GM19023 (cell line): ENCODE data around the gene KCNJ11.

Experiments used
- ATAC-seq: cut with Tn5 transposase; IDR thresholded peaks from one replicate; pipeline ENCODE4 v1.9.1; 2021; ENCODE audit warnings: mild to moderate bottlenecking, moderate library complexity; ENCODE audit not compliant: unreplicated experiment

Gene KCNJ11

DNA sequence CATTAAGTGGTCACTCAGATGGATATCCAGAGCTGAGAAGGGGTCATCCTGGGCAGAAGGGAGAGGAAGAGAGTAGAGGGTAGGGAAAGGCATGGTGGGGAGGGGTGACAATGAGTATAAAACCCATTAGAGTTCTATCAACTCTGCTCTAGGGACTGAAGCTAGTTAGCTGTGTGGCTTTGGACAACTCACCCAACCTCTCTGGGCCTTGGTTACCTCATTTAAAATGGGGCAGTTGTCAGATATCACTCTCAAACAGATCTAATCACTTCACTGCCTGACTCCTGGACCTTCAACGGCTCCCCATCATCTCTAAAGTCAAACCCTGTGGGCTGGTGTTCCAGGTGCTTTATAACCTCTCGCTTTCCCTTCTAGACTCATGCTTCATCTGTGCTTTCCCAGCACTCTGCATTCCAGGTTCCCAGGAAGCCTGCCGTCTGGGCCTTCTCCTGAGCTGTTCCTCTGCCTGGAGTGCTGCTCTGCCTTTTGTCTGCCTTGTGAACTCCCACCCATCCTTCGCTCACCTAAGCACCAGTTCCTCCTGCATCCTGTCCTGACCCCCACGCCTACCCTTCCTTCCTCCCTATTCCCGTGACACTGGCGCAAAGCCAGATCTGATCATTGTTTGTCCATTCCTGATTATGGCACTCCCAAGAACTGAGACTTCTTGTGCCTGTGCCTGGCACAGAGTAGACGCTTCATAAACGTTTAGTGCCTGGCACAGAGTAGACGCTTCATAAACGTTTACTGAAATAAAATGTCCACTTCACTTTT, 22.3 kb upstream of the KCNJ11 start:
- ATAC-seq = no peak

DNA sequence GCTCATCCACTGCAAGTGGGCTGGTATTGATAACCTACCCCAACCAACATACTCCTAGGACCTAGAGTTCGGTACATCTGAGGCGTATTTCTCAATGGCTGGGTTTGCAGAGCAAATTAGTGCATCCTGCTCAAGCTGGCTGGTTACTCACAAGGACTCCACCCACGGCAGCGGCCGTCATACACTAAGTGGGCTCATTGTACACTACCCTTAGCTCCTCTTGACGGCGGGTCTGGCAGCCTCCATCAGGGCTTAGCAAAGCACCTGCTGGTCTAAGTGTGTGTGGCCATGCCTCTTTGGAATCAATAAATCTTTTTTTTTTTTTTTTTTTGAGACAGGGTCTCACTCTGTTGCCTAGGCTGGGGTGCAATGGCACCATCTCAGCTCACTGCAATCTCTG, 20.2 kb upstream of the KCNJ11 start:
- no peak for ATAC-seq

GRCh38 chr11:17408026-17408425, 19.6 kb upstream of the KCNJ11 start:
- ATAC-seq = no peak

GRCh38 chr11:17407575-17407974, 19.1 kb upstream of the KCNJ11 start:
- ATAC-seq = no peak

DNA sequence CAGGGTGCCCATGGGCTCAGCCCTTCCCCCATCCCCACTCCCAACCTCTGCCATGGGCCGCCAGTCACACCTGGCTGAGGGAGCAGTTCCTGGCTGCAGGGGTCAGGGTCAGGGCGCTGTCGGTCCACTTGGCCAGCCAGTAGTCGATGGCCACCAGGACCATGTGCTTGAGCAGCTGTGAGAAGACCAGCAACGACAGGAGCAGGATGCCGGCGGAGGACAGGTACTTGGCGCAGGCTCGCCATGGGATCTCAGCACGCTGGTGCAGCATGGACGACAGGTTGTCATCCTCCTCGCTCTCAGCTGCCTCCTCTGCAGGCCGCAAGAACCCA, 18.3 kb upstream of the KCNJ11 start:
- ATAC-seq = no peak

GRCh38 chr11:17406082-17406817, 17.8 kb upstream of the KCNJ11 start:
- no peak for ATAC-seq

DNA sequence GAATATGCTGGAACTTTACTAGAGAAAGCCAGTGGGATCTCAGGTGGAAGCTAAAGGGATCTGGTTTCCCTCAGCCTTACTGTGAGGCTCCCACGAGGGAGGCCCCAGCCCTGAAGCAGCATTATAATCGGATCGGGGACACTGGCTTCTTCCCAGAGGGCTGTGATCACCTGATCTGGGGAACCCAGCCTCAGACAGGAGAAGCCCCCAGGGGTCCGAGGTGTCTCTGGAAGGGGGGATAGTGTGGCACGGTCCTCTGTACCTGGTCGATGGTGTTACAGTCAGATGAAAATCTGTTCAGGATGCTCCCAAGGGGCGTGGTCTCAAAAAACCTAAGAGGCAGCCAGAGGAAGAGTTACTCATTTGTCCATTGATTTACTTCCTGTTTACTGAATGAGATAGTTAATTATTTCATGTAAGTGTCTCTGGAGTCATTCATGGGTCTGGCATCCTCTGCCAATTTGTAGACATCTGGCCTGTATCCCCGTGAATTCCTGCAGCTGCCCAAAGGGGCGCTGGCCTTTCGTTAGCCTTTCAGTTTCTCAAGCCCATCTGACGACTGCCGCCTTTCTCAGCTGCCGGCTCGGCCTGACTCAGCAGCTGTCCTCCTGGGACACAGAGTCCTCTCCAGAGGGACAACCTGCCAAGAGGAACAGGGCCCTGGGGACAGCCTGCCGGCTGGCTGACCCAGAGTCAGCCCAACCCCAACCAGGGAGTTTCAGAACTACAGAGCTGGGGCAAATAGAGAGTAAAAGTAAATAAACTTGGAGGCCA, 17.0 kb upstream of the KCNJ11 start:
- no peak for ATAC-seq

GRCh38 chr11:17403980-17404759, 15.7 kb upstream of the KCNJ11 start:
- no peak for ATAC-seq

DNA sequence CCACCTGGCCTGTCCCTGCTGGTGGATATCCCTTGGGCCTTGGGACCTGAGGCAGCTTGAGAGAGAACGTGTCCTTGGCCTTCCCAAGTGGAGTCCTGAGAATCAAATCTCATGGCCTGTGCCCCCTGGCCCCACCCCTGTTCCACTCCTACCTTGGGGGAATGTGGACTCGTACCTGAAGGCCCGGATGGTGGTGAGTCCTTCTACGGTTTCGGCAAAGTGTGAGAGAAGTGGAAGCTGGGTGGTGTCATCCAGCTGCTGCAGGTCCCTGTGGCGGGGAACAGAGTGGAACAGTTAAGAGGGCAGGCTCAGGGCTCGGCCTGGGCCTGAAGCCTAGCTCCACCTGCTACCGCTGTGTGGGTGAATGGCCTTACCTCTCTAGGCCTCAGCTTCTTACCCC, 14.0 kb upstream of the KCNJ11 start:
- ATAC-seq = no peak

DNA sequence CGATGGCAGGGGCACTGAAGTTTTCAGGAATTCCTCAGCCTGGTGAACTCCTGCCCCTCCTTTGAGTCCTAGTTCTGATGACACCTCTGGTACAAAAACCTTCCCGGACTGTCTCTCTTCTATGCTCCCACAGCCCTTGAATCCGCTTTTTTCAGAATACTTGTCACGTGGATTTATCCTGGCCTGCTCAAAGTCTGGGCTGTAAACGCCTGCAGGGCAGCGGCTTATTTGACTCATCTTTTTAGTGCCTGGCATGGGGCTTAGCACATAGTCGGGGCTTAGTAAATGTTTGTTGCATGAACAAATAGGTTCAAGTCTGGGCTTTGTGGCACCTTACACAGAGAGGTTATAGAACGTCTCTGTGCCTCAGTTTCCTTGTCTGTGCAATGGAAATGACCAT, 13.4 kb upstream of the KCNJ11 start:
- ATAC-seq = no peak

GRCh38 chr11:17401316-17401715, 12.9 kb upstream of the KCNJ11 start:
- ATAC-seq = no peak

- ATAC-seq = no peak
These were observed 11.8 kb upstream of the KCNJ11 start for GRCh38 chr11:17400048-17400775.

DNA sequence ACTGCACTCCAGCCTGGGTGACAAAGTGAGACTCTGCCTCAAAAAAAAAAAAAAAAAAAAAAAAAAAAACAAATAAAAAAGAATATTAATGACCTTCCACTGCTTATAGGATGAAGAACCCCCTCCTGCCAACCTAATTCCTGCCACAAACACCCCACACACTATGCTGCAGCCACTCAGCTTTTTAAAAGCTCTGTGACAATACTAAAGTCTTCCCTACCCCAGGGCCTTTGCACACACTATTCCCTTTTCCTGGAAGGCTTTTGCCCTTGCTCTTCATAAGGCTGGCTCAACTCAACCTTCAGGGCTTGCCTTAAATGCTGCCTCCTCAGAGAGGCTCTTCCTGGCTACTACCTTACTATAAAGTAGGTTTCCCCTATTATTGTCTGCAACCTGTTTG, 10.8 kb upstream of the KCNJ11 start:
- ATAC-seq = no peak

GRCh38 chr11:17397311-17398002, 9.0 kb upstream of the KCNJ11 start:
- ATAC-seq = no peak

DNA sequence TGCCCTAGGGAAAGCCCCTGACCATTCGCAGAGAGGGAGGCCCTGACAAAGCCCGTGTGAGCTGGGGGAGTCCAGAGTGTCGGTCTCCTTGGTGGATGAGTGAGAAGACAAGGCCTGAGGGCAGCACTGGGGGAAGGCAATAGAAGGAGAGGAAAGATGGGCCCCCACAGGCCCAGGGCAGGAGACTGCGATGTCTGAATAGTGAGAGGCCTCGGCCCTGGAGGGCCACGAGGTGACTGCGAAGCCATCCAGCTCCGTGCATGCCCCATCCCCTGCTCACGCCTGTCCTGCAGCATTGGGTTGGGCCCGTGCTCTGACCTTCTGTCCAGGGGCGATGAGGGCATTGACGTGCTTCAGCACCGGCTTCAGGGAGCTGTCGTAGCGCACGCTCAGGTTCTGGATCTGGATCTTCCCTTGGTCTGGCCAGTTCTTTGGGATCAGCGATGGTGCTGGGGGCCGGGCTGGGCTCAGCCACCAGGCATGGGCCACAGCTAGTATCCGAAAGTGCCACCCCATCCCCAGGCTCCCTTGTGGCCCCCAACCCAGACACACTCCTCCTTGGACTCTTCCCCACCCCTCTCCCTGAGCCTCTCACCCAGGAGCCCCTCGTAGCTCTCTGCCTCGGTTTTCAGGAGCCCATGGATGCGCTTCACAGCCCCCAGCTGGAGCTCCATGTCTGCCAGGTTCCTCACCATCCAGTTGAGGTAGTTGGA, 8.3 kb upstream of the KCNJ11 start:
- no peak for ATAC-seq

DNA sequence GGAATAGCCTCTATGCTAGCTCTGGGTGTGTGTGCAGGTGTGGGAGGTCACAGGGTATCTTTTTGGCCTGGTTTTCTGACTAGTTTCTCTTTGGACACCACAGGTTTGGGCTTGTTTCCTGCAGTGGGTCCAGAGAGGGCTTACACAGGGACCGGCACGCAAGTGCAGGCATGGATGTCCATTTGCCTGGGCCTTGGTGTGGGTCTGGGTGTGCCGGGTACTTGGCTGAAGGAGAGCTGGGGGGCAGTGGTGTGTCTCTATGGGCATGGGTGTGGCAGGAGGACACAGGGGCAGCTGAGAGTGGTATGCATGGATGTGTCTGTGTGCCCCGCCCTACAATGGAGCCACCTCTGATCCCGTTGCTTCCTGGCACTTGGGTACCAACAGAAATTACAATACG, 7.5 kb upstream of the KCNJ11 start:
- ATAC-seq = no peak

DNA sequence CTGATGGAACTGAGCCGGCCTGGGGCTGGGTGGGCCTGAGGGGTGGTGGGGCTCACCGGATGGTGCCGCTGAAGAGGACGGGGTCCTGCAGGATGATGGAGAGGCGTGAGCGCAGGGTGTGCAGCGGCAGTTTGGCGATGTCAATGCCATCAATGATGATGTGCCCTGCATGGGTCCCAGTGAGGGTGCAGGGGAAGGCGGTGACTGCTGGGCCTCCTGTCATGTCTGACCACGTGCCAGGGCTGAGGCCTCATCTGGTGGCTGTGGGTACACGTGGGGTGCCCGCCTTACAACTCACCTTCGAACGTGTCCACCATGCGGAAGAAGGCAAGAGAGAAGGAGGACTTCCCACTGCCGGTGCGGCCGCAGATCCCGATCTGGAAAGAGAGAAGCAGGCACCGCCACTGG, 7.1 kb upstream of the KCNJ11 start:
- ATAC-seq = no peak

GRCh38 chr11:17394743-17395390, 6.4 kb upstream of the KCNJ11 start:
- no peak for ATAC-seq

DNA sequence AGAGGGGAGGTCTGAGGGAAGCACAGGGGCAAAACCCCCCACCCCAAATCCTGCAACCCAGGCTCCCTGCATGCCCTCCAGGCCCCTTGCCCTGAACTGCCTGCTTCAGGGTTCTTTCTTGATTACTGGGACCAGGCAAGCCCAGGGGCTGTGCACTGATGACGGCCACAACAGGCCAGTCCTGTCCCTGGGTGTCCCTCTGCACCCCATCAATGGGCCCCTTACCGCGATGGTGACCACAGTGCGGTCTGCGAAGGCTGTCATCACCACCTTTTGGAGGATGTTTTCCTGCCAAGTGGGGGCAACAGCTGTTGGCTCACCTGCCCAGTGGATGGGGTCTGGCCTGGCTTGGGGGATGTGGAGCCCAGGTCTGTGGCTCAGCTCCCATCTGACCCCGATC, 5.0 kb upstream of the KCNJ11 start:
- ATAC-seq = no peak
